SK-N-SH (cell line): Measurements from ENCODE around the gene HRCT1. TPM values are rescaled to one million over a fixed set of nuclear protein-coding genes. Genes with fewer than 3 reads are reported as not detected.

Experiments used
- CTCF ChIA-PET: fragments of 300-600, 350-600 bp; formaldehyde crosslinking; extraction: SDS; loops from one replicate; lab custom pipeline; 2021; lab: Yijun Ruan, JAX
- POLR2A ChIA-PET: fragments of 350-600 bp; sonication (Branson Sonifier 250); formaldehyde crosslinking; extraction: SDS; loops from one replicate; lab custom pipeline; 2020; ENCODE audit warnings: antibody characterized with exemption, inconsistent platforms; lab: Yijun Ruan, JAX
- DNase-seq: peaks from one replicate; pipeline ENCODE4 v3.0.0; 2012
- H2AFZ ChIP-seq: fragments of 200-600 bp; sonication (generic); 2 replicates; pipeline ENCODE4 v1.8.1; 2016; ENCODE audit warnings: antibody characterized with exemption, mild to moderate bottlenecking, low read depth
- H3F3A ChIP-seq: fragments of 200-600 bp; sonication (generic); replicated peaks from 2 replicates; pipeline ENCODE3; 2016; ENCODE audit warnings: antibody characterized with exemption, mild to moderate bottlenecking; ENCODE audit not compliant: insufficient read depth
- H3K27ac ChIP-seq, 2 experiments: fragments of 200-500 bp in 1 of 2; fragments of 200-600 bp in 1 of 2; sonication (Bioruptor generic) in 1 of 2; sonication (generic), shearing (Covaris generic) in 1 of 2; 2 replicates each; pipeline versions ENCODE4 v1.5.1 to v1.6.1; 2014 to 2016; ENCODE audit warnings: low read depth in 2 of 2, inconsistent platforms in 1 of 2, low read length in 1 of 2, mild to moderate bottlenecking in 1 of 2, mixed read lengths in 1 of 2
- H3K27me3 ChIP-seq: fragments of 200-600 bp; sonication (generic), shearing (Covaris generic); 2 replicates; pipeline ENCODE4 v1.6.1; 2016; ENCODE audit warnings: mixed run types; ENCODE audit not compliant: insufficient read depth
- H3K36me3 ChIP-seq, 2 experiments: fragments of 200-500 bp in 1 of 2; fragments of 200-600 bp in 1 of 2; sonication (Bioruptor generic) in 1 of 2; sonication (generic) in 1 of 2; replicated peaks in 1 of 2; 2 replicates each; pipeline versions ENCODE3 to v1.5.1; 2014 to 2016; ENCODE audit warnings: low read length in 1 of 2, mild to moderate bottlenecking in 1 of 2; ENCODE audit not compliant: insufficient read depth in 2 of 2, control insufficient read depth in 1 of 2
- H3K4me1 ChIP-seq, 2 experiments: fragments of 200-500 bp in 1 of 2; fragments of 200-600 bp in 1 of 2; sonication (Bioruptor generic) in 1 of 2; sonication (generic), shearing (Covaris generic) in 1 of 2; 2 replicates each; pipeline versions ENCODE4 v1.5.1 to v1.6.1; 2014 to 2016; ENCODE audit warnings: low read depth in 1 of 2, low read length in 1 of 2, mixed run types in 1 of 2; ENCODE audit not compliant: insufficient read depth in 2 of 2, control insufficient read depth in 1 of 2
- H3K4me2 ChIP-seq: fragments of 200-600 bp; sonication (generic), shearing (Covaris generic); 2 replicates; pipeline ENCODE4 v1.6.1; 2017; ENCODE audit warnings: mixed run types
- H3K4me3 ChIP-seq, 2 experiments: fragments of 200-500 bp in 1 of 2; fragments of 200-600 bp in 1 of 2; sonication (Bioruptor generic) in 1 of 2; sonication (generic), shearing (Covaris generic) in 1 of 2; 2 replicates each; pipeline versions ENCODE4 v1.5.1 to v1.8.1; 2014 to 2016; ENCODE audit warnings: low read depth in 2 of 2, inconsistent platforms in 1 of 2, low read length in 1 of 2, mild to moderate bottlenecking in 1 of 2, mixed read lengths in 1 of 2, moderate library complexity in 1 of 2
- H3K79me2 ChIP-seq: fragments of 200-600 bp; sonication (generic); 2 replicates; pipeline ENCODE4 v1.8.1; 2017; ENCODE audit warnings: mild to moderate bottlenecking; ENCODE audit not compliant: insufficient read depth
- H3K9ac ChIP-seq: fragments of 200-600 bp; sonication (generic); 2 replicates; pipeline ENCODE4 v1.6.1; 2017; ENCODE audit warnings: mixed run types
- H3K9me2 ChIP-seq: fragments of 200-600 bp; sonication (generic); 2 replicates; pipeline ENCODE4 v1.6.1; 2017; ENCODE audit warnings: mixed run types
- H3K9me3 ChIP-seq: fragments of 200-600 bp; sonication (generic); 2 replicates; pipeline ENCODE4 v1.6.1; 2017; ENCODE audit warnings: mixed run types, mild to moderate bottlenecking, moderate library complexity
- H4K20me1 ChIP-seq: fragments of 200-600 bp; sonication (generic); 2 replicates; pipeline ENCODE4 v1.6.1; 2017; ENCODE audit warnings: mild to moderate bottlenecking, mixed run types; ENCODE audit not compliant: insufficient read depth
- ELF1 ChIP-seq: IDR thresholded peaks from 2 replicates; pipeline ENCODE4 v1.4.0; 2012
- EP300 ChIP-seq, 2 experiments: IDR thresholded peaks; 2 replicates each; pipeline versions ENCODE4 v1.4.0 to v1.6.1; 2012; ENCODE audit warnings: borderline replicate concordance in 1 of 2, low read depth in 1 of 2, low read length in 1 of 2
- FOSL2 ChIP-seq: IDR thresholded peaks from 2 replicates; pipeline ENCODE4 v1.4.0; 2012; ENCODE audit warnings: low read depth, mild to moderate bottlenecking, moderate library complexity, borderline replicate concordance
- IRF3 ChIP-seq: fragments of 150-350 bp; IDR thresholded peaks from 2 replicates; pipeline ENCODE4 v1.6.1; 2016; ENCODE audit warnings: mild to moderate bottlenecking, low read depth, low read length
- JUND ChIP-seq: IDR thresholded peaks from 2 replicates; pipeline ENCODE4 v1.4.0; 2012
- MAX ChIP-seq: IDR thresholded peaks from 2 replicates; pipeline ENCODE4 v1.4.0; 2012; ENCODE audit warnings: low read depth
- NFIC ChIP-seq: IDR thresholded peaks from 2 replicates; pipeline ENCODE4 v1.4.0; 2012; ENCODE audit warnings: borderline replicate concordance
- NRF1 ChIP-seq: IDR thresholded peaks from 2 replicates; pipeline ENCODE4 v1.6.1; 2012; ENCODE audit warnings: low read depth, mild to moderate bottlenecking, low read length
- PBX3 ChIP-seq: IDR thresholded peaks from 2 replicates; pipeline ENCODE4; 2012
- RAD21 ChIP-seq: IDR thresholded peaks from 2 replicates; pipeline ENCODE4 v1.6.1; 2012; ENCODE audit warnings: mild to moderate bottlenecking, low read length
- RCOR1 ChIP-seq: fragments of 150-350 bp; IDR thresholded peaks from 2 replicates; pipeline ENCODE4 v1.6.1; 2017; ENCODE audit warnings: antibody characterized with exemption, low read length
- REST ChIP-seq: IDR thresholded peaks from 2 replicates; pipeline ENCODE4 v1.6.1; 2012; ENCODE audit warnings: mild to moderate bottlenecking, low read depth, low read length, moderate library complexity
- RXRA ChIP-seq: IDR thresholded peaks from 2 replicates; pipeline ENCODE4 v1.4.0; 2012; ENCODE audit warnings: low read depth, mild to moderate bottlenecking, borderline replicate concordance
- TCF12 ChIP-seq: IDR thresholded peaks from 2 replicates; pipeline ENCODE4 v1.4.0; 2012
- TEAD4 ChIP-seq: IDR thresholded peaks from 2 replicates; pipeline ENCODE4 v1.4.0; 2012; ENCODE audit warnings: mild to moderate bottlenecking, borderline replicate concordance; ENCODE audit not compliant: insufficient read depth
- YY1 ChIP-seq: IDR thresholded peaks from 2 replicates; pipeline ENCODE4 v1.4.0; 2012; ENCODE audit warnings: low read depth, mild to moderate bottlenecking
- WGBS: methylation state at CpG from one replicate; pipeline ENCODE4 v1.1.6; 2017; ENCODE audit warnings: low lambda C conversion rate; 5-methylcytosine and 5-hydroxymethylcytosine counted together
- polyA plus RNA-seq, 3 experiments: library from polyadenylated mRNA; depleted of rRNA; stranded (reverse); fragments of >200 nt; gene quantifications; 2 replicates each; pipeline ENCODE4 v1.2.3, GENCODE V29; 2012
- TF ChIP-seq, protein P1 (sequence below): IDR thresholded peaks from 2 replicates; pipeline ENCODE4 v1.4.0; 2012; ENCODE audit warnings: low read depth, borderline replicate concordance
- TF ChIP-seq, protein P2 (sequence below): fragments of 150-350 bp; IDR thresholded peaks from 2 replicates; pipeline ENCODE4 v1.6.1; 2017; ENCODE audit warnings: antibody characterized with exemption, low read length, low read depth, borderline replicate concordance

HRCT1 gene
- polyA plus RNA-seq, 1 of the 3 experiments (the other 2 are of a cell fraction), result 3.0 TPM

GRCh38 chr9:35935755-35936509 lies 29.9 kb downstream of the HRCT1 start:
- TF ChIP-seq PBX3, result peak; percentile 58
- TF ChIP-seq MAX, result no peak
- no peak for TF ChIP-seq NRF1
- TF ChIP-seq YY1, result 0 out of 2 replicates have a peak, but pooled peaks have one; percentile 20
- TF ChIP-seq JUND, result 0 out of 2 replicates have a peak, but pooled peaks have one; percentile 45
- TF ChIP-seq RXRA, result no peak
- TF ChIP-seq ELF1, result no peak
- TF ChIP-seq TCF12, result peak; percentile 61
- peak; percentile 77; the same call in 1 of the 2 replicates for TF ChIP-seq NFIC
- H3K27me3 ChIP-seq, result no peaks in the 10 kb centered on the region
- WGBS, result 25% methylated on average over 7 of the region's 7 CpGs
- POLR2A ChIA-PET, result no interaction called here
- H3K36me3 ChIP-seq, result no peaks in the 10 kb centered on the region
- no peak overlapping the region for H3K4me2 ChIP-seq
- no peaks in the 10 kb centered on the region for H4K20me1 ChIP-seq
- no peaks in the 10 kb centered on the region for H3K9me2 ChIP-seq
- CTCF ChIA-PET, result interaction anchor here (1.0 to 1.6 kb wide), 3 partner anchors 9 to 33 kb away, joined by 4 to 11 read pairs (median 6); no protein-coding TSS in a partner anchor
- H3K9me3 ChIP-seq, result no peaks in the 10 kb centered on the region
- peaks cover 0 to 17% of the 10 kb centered on the region in 2 experiments; a peak in 3 of 4 replicates for H3K4me1 ChIP-seq
- peaks cover 34% of the 10 kb centered on the region for H3F3A ChIP-seq
- H3K79me2 ChIP-seq, result no peaks in the 10 kb centered on the region
- H3K4me3 ChIP-seq, result no peak overlapping the region; a peak in 1 of 4 replicates
- peak overlapping the region; percentile 77 to 79; a peak in 3 of 4 replicates for H3K27ac ChIP-seq
- DNase-seq, result no peak
- peak overlapping the region; percentile 40; the same call in 1 of the 2 replicates for H2AFZ ChIP-seq
- H3K9ac ChIP-seq, result peak overlapping the region; percentile 31; the same call in 1 of the 2 replicates

DNA sequence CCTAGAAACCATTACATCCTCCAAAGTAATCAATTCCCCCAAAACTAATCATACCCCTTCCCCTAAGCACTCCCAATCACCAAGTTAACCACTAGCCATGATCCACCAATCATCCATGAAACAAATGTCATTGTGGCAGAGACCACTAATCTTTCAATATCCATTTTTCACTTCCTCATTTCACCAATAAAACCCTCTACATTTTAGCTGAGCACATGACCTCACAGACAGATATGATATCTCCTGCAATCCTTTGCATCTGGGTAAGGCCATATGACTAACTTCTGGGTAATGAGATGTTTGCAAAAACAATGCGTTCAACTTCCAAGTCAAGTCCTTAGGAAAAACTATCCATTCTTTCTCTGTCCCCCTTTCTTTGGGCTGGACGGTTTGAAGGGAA lies 31.2 kb downstream of the HRCT1 start:
- Histone ChIP-seq H3K9me2 (no peaks in the 10 kb centered on the region), H3K9ac (no peak overlapping the region), H2AFZ (no peak overlapping the region), H3K27me3 (no peaks in the 10 kb centered on the region), H3K4me2 (no peak overlapping the region), H3K79me2 (no peaks in the 10 kb centered on the region), H3K4me1 (peaks cover 0 to 17% of the 10 kb centered on the region in 2 experiments; a peak in 3 of 4 replicates), H4K20me1 (no peaks in the 10 kb centered on the region), H3K4me3 (no peak overlapping the region), H3K36me3 (no peaks in the 10 kb centered on the region), H3K9me3 (no peaks in the 10 kb centered on the region), H3F3A (peaks cover 34% of the 10 kb centered on the region), H3K27ac (peak overlapping the region in 1 of 2 experiments; percentile 77; a peak in 1 of 4 replicates)
- POLR2A ChIA-PET, result no interaction called here
- CTCF ChIA-PET, result interaction anchor here (0.7 kb wide), 1 partner anchor 8 kb away, joined by 3 read pairs; no protein-coding TSS in a partner anchor
- WGBS, result 100% methylated on average over 2 of the region's 2 CpGs
- DNase-seq, result no peak
- TF ChIP-seq EP300 (IDR thresholded peaks at IDR 0.05; ENCODE audit: borderline replicate concordance in 1 of 2, low read depth in 1 of 2, low read length in 1 of 2), result no peak
- TF ChIP-seq FOSL2, result no peak
- TF ChIP-seq RAD21, result no peak
- TF ChIP-seq MAX, result no peak
- TF ChIP-seq, protein P1, sequence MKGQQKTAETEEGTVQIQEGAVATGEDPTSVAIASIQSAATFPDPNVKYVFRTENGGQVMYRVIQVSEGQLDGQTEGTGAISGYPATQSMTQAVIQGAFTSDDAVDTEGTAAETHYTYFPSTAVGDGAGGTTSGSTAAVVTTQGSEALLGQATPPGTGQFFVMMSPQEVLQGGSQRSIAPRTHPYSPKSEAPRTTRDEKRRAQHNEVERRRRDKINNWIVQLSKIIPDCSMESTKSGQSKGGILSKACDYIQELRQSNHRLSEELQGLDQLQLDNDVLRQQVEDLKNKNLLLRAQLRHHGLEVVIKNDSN, result no peak
- no peak for TF ChIP-seq RCOR1
- TF ChIP-seq, protein P2, sequence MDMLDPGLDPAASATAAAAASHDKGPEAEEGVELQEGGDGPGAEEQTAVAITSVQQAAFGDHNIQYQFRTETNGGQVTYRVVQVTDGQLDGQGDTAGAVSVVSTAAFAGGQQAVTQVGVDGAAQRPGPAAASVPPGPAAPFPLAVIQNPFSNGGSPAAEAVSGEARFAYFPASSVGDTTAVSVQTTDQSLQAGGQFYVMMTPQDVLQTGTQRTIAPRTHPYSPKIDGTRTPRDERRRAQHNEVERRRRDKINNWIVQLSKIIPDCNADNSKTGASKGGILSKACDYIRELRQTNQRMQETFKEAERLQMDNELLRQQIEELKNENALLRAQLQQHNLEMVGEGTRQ, result no peak
- TF ChIP-seq RXRA, result no peak
- TF ChIP-seq REST, result no peak
- TF ChIP-seq NRF1, result no peak
- no peak for TF ChIP-seq IRF3
- no peak for TF ChIP-seq TEAD4
